Testis (tissue), 3 donors: ENCODE results near the gene CHKB. TPM values are rescaled to one million over a fixed set of nuclear protein-coding genes. Genes with fewer than 3 reads are reported as not detected.

Experiments
- DNase-seq: peaks from one replicate; pipeline ENCODE4 v3.0.0-alpha.2; 2019
- H3K27ac ChIP-seq, 2 donors: fragments of 200-600 bp; sonication (generic); one replicate each; pipeline ENCODE4 v1.5.1; 2019
- H3K27me3 ChIP-seq: fragments of 200-600 bp; sonication (generic); one replicate; pipeline ENCODE4 v1.5.1; 2019
- H3K36me3 ChIP-seq: fragments of 200-600 bp; sonication (generic); one replicate; pipeline ENCODE4 v1.5.1; 2017; ENCODE audit warnings: low read depth; ENCODE audit errors: missing control alignments
- H3K4me1 ChIP-seq: fragments of 200-600 bp; sonication (generic); one replicate; pipeline ENCODE4 v1.5.1; 2019
- H3K4me3 ChIP-seq, 2 donors: fragments of 200-600 bp; sonication (generic); one replicate each; pipeline ENCODE4 v1.5.1; 2017 to 2019
- H3K9me3 ChIP-seq: fragments of 200-600 bp; sonication (generic); one replicate; pipeline ENCODE4 v1.5.1; 2017
- CTCF ChIP-seq, 3 experiments: fragments of 450-650 bp in 2 of 3; fragments of 200-600 bp in 1 of 3; sonication (generic) in 1 of 3; IDR thresholded peaks; one replicate each; pipeline ENCODE4 v1.5.1; 2016 to 2019; ENCODE audit warnings: antibody characterized with exemption in 3 of 3, mild to moderate bottlenecking in 2 of 3, moderate library complexity in 1 of 3
- POLR2A ChIP-seq: fragments of 450-650 bp; IDR thresholded peaks from one replicate; pipeline ENCODE4 v1.6.1; 2017; ENCODE audit warnings: antibody characterized with exemption, mild to moderate bottlenecking, moderate library complexity
- WGBS, 2 donors: methylation state at CpG; one replicate each; pipeline ENCODE4 v1.1.5; 2018; 5-methylcytosine and 5-hydroxymethylcytosine counted together
- intact Hi-C: fragments of 100-400 bp; cut with DNase I; formaldehyde crosslinking; loops from one replicate; pipeline ENCODE4 v1.15.1; 2023; ENCODE audit warnings: low total_unique reads
- polyA plus RNA-seq: library from polyadenylated mRNA; stranded (reverse); fragments of 350-450 nt; fragmentation: Illumina TruSeq; extraction: RNeasy Lipid Tissue Mini Kit (QIAGEN cat#74804); gene quantifications from one replicate; pipeline ENCODE4 v1.2.3, GENCODE V29; 2014; ENCODE audit warnings: low read depth, low replicate concordance; ENCODE audit not compliant: insufficient read depth
- total RNA-seq, 2 donors: library from RNA; depleted of rRNA; stranded (reverse); fragments of >200 nt; gene quantifications; one replicate each; pipeline ENCODE4 v1.2.3, GENCODE V29; 2016

The CHKB gene
- total and polyA plus RNA-seq, 3 donors from 2014 or later, result 88.4 to 98.9 (median 89.6) TPM

- WGBS, 2 donors, result 80 to 95% methylated on average over 9 to 42 of the region's 42 CpGs
- Histone ChIP-seq H3K36me3 (no peaks in the 10 kb centered on the region), H3K27ac (peak overlapping the region; percentile 48 to 56), H3K4me3 (peak overlapping the region; percentile 65 to 75), H3K9me3 (no peaks in the 10 kb centered on the region), H3K4me1 (no peaks in the 10 kb centered on the region), H3K27me3 (no peaks in the 10 kb centered on the region)
- intact Hi-C loops, result no loop called here
- no peak for TF ChIP-seq CTCF (IDR thresholded peaks at IDR 0.05)
- no peak for TF ChIP-seq POLR2A
- no peak for DNase-seq
These were observed 44.4 kb upstream of the CHKB start for GRCh38 chr22:50626850-50627641.

- Histone ChIP-seq H3K9me3 (no peaks in the 10 kb centered on the region), H3K27ac (no peak overlapping the region), H3K36me3 (no peaks in the 10 kb centered on the region), H3K27me3 (no peaks in the 10 kb centered on the region), H3K4me3 (no peak overlapping the region), H3K4me1 (no peaks in the 10 kb centered on the region)
- WGBS, 2 donors, result 88 to 90% methylated on average over 5 to 12 of the region's 12 CpGs
- TF ChIP-seq POLR2A, result no peak
- TF ChIP-seq CTCF (IDR thresholded peaks at IDR 0.05), result no peak
- DNase-seq, result no peak
- intact Hi-C loops, result no loop called here
These were observed 43.7 kb upstream of the CHKB start for GRCh38 chr22:50626314-50626849.

DNA sequence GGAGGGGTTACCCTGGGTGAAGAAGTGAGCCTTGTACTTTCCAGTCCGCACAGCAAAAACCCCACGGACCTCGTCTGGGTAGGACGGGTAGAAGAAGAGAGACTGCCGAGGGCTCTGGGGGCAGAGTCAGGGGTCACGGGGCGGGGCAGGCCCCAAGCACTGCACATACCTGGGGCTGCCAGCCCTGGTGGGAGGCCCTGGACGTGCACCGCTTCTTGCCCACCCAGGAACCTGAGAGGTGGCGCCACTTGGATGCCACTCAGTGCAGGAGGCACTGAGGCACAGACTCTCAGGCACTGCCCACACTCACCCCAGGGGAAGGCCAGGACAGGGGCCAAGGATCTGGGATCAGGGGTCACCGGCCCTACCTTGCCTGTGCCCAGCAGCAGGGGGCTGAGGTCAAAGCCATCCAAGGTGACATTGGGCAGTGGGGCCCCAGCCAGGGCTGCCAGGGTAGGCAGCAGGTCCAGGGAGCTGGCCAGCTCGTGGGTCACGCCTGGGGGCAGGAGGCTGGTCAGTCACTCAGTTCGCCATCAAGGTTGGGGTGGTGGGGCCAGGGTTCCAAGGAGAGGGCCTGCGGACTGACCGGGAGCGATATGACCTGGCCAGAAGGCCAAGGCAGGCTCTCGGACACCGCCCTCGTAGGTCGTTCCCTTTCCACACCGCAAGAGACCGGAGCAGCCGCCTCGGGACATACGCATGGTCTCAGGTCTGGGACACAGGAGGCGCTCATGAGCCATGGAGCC lies 43.1 kb upstream of the CHKB start:
- Histone ChIP-seq H3K36me3 (no peaks in the 10 kb centered on the region), H3K27me3 (no peaks in the 10 kb centered on the region), H3K27ac (no peak overlapping the region), H3K9me3 (no peaks in the 10 kb centered on the region), H3K4me3 (no peak overlapping the region), H3K4me1 (peaks cover under 1% of the 10 kb centered on the region)
- WGBS, 2 donors, result 94 to 96% methylated on average over 19 to 27 of the region's 27 CpGs
- peak; percentile 10 for DNase-seq
- TF ChIP-seq POLR2A, result no peak
- no peak for TF ChIP-seq CTCF (IDR thresholded peaks at IDR 0.05)
- intact Hi-C loops, result no loop called here

GRCh38 chr22:50625131-50625567 lies 42.5 kb upstream of the CHKB start:
- intact Hi-C loops, result no loop called here
- 72 to 91% methylated on average over 5 to 14 of the region's 14 CpGs for WGBS, 2 donors
- no peak for TF ChIP-seq CTCF (IDR thresholded peaks at IDR 0.05)
- no peak for TF ChIP-seq POLR2A
- DNase-seq, result no peak
- Histone ChIP-seq H3K9me3 (no peaks in the 10 kb centered on the region), H3K36me3 (no peaks in the 10 kb centered on the region), H3K4me3 (no peak overlapping the region), H3K27ac (no peak overlapping the region), H3K4me1 (peaks cover 7% of the 10 kb centered on the region), H3K27me3 (no peaks in the 10 kb centered on the region)
